HG03575 (cell line): ENCODE data around the gene QRICH1.

ENCODE experiments used
- ATAC-seq: cut with Tn5 transposase; IDR thresholded peaks from one replicate; pipeline ENCODE4 v1.9.1; 2021; ENCODE audit not compliant: unreplicated experiment, insufficient number of reproducible peaks, low FRiP score; ENCODE audit errors: extremely low read depth

Gene QRICH1

DNA sequence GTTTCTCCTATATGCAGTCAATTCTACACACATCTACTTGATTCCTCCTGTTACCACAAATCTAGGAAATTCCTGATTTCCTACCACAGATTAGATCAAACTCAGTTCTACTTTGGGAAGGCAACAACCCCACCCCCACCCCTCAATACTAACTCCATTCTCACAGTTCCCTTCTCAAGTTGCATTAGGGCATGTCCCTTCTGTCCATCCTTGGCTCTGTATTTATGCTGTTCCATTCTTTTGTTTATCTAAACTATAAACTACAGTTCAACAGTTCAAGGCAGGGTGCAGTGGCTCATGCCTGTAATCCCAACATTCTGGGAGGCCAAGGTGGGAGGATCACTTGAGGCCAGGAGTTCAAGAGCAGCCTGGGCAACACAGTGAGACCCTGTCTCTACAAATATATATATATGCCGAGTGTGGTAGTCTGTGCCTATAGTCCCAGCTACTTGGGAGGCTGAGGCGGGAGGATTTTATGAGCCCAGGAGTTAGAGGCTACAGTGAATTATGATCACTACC lies 39.5 kb downstream of the QRICH1 start:
- ATAC-seq, result no peak

DNA sequence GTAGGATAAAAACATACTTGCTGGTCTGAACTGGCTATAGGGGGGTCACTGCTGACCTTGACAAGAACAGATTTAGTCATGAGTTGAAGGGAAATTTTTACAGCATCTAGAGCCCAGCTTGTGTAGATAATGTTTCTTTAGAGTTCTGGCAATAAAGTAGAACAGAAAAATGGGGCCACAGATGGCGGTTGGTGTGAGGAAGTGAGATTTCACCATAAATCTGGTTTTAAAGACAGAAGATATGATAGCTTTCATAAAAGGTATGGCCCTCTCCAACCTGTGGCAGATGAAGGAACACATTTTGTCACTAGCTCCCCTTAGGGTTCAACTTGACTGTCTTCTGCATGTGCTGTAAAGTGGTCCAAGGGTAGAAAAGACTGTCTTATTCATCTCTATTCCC lies 40.3 kb downstream of the QRICH1 start:
- ATAC-seq, result no peak

DNA sequence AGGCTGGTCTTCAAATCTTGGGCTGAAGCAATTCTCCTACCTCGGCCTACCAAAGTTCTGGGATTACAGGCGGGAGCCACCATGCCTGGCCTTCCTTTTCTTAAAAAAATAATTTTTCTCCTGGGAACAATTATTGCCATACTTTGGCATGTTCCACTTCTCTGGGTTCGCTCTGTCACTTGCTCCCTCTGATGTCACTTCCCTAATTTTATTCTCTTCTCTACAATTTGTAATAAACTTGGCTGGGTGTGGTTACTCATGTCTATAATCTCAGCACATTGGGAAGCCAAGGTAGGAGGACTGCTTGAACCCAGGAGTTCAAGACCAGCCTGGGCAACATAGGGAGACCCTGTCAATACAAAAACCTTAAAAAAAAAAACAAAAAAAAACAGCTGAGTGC lies 58.6 kb downstream of the QRICH1 start:
- no peak for ATAC-seq

DNA sequence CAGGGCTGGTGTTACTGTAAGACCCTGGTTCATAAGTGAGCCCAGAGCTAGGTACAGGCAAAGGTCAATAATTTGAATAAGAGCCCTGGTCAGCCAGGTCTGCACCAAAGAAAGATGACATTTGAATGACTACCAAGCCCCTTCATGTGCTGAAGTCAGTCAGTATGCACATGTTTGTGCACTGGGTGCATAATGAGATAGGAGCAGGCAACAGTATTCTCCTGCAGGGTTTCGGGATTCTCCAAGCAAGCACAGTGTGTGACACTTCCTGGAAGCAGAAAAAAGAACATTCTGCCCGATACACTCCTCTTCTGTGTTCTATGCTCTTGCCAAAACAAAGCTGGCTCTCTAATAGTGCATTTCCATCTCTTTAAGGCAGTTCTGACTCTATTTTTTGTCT lies 59.2 kb downstream of the QRICH1 start:
- ATAC-seq, result no peak

DNA sequence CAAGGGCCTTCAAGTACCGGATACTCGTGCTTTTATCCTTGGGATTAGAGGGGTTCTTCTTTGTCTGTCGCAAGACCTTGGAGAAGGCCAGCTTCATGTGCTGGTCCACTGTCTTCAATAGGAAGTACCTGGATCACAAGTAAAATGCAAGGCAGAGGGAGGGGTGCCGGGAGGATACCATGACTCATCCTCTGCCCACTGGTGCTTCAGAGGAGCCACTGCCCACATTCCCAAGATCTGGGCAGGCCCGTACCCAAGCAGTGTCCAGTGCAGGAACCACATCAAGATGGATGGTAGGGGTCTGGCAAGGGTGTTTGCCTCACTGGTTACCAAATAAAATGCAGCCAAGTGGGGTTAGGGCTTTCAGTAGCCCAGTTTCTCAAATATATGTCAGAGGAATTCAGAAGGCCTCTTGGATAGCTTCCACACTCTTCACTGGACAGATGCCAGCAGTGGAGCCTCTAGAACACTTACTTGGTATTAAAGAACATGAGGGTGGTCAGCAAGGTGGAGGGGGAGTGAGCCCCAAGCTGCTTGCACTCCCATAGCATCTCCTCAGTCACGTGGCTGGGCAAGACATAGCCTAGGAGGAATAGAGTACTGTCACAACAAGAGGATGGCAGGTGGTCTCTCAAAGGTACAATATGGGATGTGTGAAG lies 61.1 kb downstream of the QRICH1 start:
- ATAC-seq, result no peak

DNA sequence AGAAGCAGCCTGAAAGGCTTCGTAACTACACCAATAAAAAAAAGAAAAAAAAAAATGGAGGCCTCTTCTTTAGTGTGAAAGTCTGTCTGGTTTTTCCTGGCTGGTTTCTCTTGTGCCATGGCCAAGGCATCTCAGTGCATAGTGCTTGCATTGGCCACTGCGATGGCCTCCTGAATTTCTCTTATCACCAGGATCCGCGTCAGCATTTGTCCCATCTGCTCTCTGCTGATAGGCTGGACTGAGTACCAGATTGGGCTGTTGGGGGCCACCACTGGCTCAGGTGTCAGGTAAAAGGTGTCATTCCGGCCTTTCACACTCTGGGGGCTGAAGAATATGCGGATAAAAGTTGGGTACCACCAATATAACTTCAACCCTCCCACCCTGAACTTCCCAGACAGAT lies 63.5 kb downstream of the QRICH1 start:
- no peak for ATAC-seq

DNA sequence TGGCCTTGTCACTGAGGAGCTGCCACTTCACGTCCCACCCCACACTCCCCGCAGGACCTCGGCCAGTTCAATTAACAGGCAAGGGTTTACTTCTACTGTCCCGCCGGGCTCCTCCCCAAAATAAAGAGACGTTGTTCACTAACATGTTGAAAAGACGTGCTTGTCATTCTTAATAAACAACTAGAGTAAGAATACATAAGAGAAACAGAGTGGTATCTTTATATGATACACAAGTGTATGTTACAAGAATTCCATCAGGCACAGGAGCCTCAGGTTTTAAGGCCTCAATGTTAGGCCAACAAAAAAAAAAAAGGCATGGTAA lies 64.3 kb downstream of the QRICH1 start:
- ATAC-seq, result no peak

DNA sequence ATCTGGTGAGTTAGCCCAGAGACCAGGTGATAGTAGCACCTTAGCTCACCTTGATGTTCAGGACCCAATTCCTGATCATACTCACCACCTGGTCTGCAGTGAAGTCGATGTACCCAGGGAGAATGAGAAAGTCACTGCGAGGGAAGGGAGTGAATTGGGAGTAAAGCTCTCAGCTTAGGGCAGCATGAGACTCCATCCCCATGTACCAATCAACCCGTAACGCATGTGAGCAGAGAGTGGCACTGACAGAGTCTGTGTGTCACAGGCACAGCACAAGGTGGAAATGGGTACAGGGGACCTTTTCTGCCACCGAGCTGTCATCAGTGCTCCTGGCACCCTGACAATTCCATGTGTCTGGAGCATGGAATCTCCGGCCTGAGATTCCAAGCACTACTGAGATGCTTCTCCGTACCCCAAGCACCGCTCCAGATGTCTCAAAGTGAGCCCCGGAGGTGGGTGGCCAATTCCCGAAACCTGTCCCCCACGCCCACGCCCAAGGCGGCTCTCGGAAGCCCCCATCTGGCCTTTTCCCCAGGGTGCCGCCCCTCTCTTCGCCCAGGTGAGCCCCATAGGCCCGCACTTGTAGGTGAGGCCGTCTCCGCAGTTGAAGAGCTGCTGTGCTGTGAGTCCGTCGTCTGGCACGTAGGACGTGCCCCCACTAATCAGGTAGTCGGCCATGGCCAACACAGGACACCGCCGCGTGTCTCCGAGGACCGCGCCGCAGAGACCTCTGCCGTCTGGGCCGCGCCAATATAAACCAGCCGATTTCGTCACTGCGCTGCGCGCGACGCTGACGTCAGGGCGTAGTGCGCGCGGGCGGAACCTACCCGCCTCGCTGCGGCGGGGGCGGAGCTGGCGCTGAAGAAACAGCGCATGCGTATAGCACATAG lies 65.0 kb downstream of the QRICH1 start, which contains the start of gene IMPDH2:
TSS of gene IMPDH2 (minus strand) at position 726 of the 890 bp plus-strand sequence. CDS start at position 678, 48 bp downstream.
- ATAC-seq, result no peak

DNA sequence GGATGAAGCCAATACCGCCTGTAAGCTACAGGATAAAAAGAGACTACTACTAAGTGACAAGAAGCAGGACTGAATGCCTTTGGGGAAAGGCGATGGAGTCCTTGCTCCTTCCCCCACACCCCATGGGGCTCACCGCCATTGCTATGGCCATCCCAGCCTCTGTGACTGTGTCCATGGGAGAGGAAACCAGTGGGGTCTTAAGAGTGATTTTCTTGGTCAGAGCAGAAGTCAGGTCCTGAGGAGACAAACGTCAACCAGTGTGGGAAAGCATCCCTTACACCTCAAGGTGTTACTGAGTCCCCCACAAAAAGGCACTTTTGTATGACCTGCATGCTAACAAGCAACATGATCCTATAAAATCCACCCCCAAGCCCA lies 65.6 kb downstream of the QRICH1 start:
- ATAC-seq, result no peak

DNA sequence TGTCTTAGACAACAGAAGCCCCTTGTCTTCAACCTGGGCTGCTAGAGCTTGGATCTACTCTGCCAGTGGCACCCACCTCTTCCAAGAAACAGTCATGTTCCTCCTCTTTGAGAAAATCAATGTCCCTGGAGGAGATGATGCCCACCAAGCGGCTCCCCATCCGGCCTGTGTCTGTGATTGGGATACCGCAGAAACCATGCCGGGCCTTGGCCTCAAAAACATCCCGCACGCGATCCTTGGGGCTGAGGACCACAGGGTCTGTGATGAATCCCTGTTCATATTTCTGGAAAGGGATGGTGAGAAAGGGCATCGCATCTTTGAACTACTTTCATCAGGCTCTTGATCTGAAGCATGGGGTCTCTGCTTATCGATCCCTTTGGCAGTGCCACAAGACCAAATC lies 66.2 kb downstream of the QRICH1 start:
- no peak for ATAC-seq

DNA sequence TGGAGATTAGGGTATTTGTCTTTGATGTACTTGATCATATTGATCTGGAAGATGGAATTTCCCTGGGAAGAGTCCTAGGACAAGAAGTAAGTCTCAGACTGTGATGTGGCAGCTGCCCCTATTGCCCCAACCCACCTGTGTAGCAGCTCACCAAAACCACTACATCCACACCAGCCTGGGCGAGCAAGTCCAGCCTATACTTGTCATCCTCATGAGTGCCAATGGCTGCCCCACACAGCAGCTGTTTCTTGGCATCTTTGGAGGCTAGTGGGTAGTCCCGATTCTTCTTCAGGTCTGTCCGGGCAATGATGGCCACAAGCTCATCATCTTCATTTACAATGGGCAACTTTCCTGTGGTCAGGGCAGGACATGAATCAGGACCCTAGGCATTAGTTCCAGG lies 67.3 kb downstream of the QRICH1 start:
- ATAC-seq, result no peak

DNA sequence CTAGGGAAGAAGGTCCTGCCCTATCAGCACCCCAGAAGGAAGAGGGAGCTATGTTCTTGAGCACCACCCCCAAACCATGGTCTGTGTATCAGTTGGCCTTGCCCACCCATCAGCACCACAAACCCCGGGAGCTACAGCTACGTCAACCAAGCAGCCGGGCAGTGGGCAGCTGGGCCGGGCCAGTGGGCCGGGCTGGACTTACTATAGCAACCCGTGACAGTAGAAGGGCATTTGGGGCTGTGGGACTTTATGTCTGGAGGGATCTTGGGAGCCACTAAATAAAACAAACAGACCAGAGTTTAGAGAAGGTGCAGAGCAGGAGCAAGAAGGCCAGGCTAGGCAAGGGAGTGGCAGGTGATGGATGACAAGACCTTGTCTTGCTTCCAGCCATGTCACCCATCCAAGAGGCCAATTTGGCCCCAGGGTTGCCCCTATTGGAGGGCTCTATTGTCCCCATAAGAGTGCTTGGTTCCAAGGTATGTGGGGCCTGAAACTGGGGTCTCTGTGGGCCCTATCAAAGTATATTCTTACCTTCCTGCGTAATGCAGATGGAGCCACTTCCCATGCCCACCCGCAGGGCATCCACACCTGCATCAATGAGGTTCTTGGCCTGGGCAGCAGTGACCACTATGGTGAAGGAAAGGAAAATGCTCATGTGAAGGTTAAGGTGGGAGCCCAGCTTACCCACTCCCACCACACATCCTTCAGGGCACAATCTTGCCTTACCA lies 67.9 kb downstream of the QRICH1 start:
- ATAC-seq, result no peak

DNA sequence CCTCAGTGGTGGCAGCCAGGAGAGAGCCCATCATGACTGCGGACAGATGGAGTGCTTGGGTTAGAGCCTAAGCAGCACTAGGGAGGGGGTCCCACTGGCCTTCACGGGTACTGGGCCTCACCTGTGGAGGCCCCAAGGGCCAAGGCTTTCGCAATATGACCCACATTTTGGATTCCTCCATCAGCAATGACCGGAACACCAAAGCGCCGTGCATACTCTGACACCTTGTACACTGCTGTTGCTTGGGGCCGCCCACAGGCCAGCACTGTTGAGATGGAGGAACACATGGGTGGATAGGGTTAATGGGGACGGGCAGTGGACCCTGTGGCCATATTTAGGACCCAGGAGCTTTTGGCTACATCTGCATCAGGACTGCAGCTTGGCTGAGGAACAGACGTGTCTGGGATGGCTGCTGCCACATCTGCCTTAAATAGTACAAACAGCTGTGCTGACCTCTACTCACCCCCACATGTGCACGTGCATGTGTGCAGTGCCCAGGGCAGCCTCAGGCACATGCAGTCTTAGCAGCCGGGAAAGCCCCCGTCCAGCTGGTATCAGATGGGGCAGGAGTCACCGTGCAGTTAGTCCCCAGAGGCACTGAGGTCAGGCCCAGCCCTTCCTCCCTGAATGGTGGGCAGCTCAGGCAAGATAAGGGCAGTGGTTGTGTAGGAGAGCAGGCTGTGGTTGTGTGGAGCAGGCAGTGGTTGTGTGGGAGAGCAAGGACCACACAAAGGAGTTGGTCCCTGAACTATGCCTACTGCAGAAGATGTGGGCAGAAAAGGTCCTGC lies 68.7 kb downstream of the QRICH1 start:
- no peak for ATAC-seq

DNA sequence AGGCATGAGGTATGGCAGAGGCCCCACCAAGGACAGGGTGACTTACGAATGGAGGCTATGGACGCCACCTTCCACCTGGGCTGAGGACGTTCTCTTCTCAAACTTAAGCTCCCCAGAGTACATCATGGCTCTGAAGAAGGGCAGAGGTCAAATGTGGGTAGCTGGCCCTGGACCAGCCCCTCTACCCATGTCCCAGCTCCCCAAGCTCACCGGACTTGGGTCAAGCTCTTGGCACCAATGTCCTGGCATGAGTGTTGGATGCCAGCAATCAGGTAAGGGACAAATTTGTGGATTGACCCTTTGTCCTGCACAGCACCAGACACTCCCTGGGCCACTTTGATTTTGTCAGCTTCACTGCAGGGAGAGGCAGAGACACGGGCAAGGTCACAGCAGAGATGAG lies 69.4 kb downstream of the QRICH1 start:
- no peak for ATAC-seq

DNA sequence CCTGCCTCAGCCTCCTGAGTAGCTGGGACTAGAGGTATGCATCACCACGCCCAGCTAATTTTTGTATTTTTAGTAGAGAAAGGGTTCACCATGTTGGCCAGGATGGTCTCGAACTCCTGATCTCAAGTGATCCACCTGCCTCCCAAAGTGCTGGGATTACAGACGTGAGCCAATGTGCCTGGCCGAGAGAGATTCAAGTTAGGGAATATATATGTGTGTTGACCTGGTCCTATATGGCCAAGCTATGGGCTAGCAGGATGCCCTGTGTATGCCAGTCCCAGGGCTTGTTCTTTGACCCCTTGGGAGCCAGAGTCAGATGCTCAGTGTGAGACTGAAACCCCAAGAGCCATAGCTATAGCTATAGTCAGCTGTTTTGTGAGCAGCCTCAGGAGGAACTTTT lies 70.1 kb downstream of the QRICH1 start:
- ATAC-seq, result no peak

DNA sequence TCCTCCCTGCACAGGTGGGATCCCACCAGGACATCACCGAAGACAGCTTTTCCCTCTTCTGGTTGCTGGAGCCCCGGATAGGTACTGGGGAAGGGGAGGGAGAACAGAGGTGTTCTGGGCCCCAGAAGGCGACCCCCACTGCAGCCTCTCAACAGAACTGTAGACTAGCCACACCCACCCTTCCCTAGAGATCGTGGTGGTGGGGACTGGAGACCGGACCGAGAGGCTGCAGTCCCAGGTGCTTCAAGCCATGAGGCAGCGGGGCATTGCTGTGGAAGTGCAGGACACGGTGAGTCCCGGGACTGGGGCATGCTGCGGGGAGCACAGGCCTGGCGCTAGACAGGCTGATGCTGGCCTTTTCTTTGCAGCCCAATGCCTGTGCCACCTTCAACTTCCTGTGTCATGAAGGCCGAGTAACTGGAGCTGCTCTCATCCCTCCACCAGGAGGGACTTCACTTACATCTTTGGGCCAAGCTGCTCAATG lies 71.1 kb downstream of the QRICH1 start:
- ATAC-seq, result no peak

DNA sequence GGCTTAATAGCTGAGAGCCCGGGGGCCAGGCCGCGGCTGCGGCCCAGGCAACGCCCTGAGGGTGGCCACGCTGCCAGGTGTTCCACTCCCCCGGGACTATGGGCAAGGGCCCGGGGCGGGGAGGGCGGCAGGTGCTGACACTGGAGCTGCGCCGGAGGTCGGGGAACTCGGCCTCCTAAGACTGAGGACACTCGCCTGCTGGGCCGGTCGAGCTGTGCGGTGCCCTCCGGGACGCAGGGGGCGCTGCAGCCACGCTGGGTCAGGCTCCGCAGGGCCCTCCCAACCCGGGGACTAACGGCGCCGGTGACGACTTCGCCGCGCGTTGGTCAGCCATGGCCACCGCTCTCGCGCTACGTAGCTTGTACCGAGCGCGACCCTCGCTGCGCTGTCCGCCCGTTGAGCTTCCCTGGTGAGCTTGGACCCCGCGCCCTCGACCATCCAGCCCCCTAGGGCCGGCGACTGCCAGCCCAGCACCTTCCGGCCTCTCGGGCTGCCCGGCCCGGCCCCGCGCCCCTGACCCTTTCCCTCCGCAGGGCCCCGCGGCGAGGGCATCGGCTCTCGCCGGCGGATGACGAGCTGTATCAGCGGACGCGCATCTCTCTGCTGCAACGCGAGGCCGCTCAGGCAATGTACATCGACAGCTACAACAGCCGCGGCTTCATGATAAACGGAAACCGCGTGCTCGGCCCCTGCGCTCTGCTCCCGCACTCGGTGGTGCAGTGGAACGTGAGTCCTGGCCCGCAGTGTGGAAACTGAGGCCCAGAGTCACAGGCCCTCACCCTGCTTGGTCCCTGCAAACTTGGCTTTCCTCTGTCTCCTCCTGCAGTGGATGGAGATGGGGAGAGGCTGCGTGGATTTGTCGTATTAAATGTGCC lies 71.8 kb downstream of the QRICH1 start, which contains the start of gene NDUFAF3:
TSS of gene NDUFAF3 (plus strand) at position 309 of the 875 bp plus-strand sequence. CDS start at position 333, 24 bp downstream.
- ATAC-seq, result peak; percentile 21
